GM19395 (cell line): Measurements from ENCODE around the gene ITGB3BP.
A peak's percentile ranks its signal among the peaks of the same experiment; 100 is the strongest.
"Not testable (repeated sequence)": the region's sequence is repeated elsewhere in the genome, so short reads cannot be mapped to it uniquely, and the experiment has no call there.

ENCODE experiments used
- ATAC-seq: cut with Tn5 transposase; IDR thresholded peaks from one replicate; pipeline ENCODE4 v1.9.1; 2021; ENCODE audit warnings: mild to moderate bottlenecking, moderate library complexity; ENCODE audit not compliant: unreplicated experiment

ITGB3BP gene

GRCh38 chr1:63522891-63523728 lies at the start of gene ITGB3BP, which contains the start of gene EFCAB7:
TSS of gene ITGB3BP (minus strand) at chr1:63523225. CDS start at chr1:63523133, 92 bp downstream.
TSS of gene EFCAB7 (plus strand) at chr1:63523525. CDS start at chr1:63525573, 2,048 bp downstream.
- peak; percentile 91 for ATAC-seq

- not testable (repeated sequence) for ATAC-seq
These were observed 49.7 kb upstream of the ITGB3BP start for GRCh38 chr1:63572686-63573085.

GRCh38 chr1:63569640-63570316 lies 46.8 kb upstream of the ITGB3BP start:
- no peak for ATAC-seq

- ATAC-seq = no peak
These were observed 46.0 kb upstream of the ITGB3BP start for GRCh38 chr1:63569068-63569467.

GRCh38 chr1:63563745-63564144 lies 40.7 kb upstream of the ITGB3BP start:
- ATAC-seq = no peak

- no peak for ATAC-seq
These were observed 36.3 kb upstream of the ITGB3BP start for GRCh38 chr1:63559357-63559756.

GRCh38 chr1:63557365-63557987 lies 34.5 kb upstream of the ITGB3BP start:
- ATAC-seq = no peak

- no peak for ATAC-seq
These were observed 32.5 kb upstream of the ITGB3BP start for GRCh38 chr1:63555480-63555879.

GRCh38 chr1:63548877-63549276 lies 25.9 kb upstream of the ITGB3BP start:
- ATAC-seq = no peak

GRCh38 chr1:63548303-63548702 lies 25.3 kb upstream of the ITGB3BP start:
- no peak for ATAC-seq

GRCh38 chr1:63547621-63548294 lies 24.7 kb upstream of the ITGB3BP start:
- ATAC-seq = no peak

- ATAC-seq = no peak
These were observed 22.8 kb upstream of the ITGB3BP start for GRCh38 chr1:63545780-63546179.

GRCh38 chr1:63537940-63538339 lies 14.9 kb upstream of the ITGB3BP start:
- no peak for ATAC-seq

GRCh38 chr1:63537006-63537405 lies 14.0 kb upstream of the ITGB3BP start:
- no peak for ATAC-seq

GRCh38 chr1:63534406-63534805 lies 11.4 kb upstream of the ITGB3BP start:
- no peak for ATAC-seq

GRCh38 chr1:63533931-63534330 lies 10.9 kb upstream of the ITGB3BP start:
- ATAC-seq = no peak

GRCh38 chr1:63532727-63533126 lies 9.7 kb upstream of the ITGB3BP start:
- no peak for ATAC-seq

GRCh38 chr1:63524201-63524600 lies 1.2 kb upstream of the ITGB3BP start:
- no peak for ATAC-seq

- peak; percentile 23 for ATAC-seq
These were observed 713 bp upstream of the ITGB3BP start for GRCh38 chr1:63523738-63524137.

GRCh38 chr1:63516629-63517028 lies 6.4 kb downstream of the ITGB3BP start:
- no peak for ATAC-seq

GRCh38 chr1:63512584-63512983 lies 10.4 kb downstream of the ITGB3BP start:
- no peak for ATAC-seq
